BJ (cell line): ENCODE measurements around the gene BPGM. TPM values are rescaled to one million over a fixed set of nuclear protein-coding genes. Genes with fewer than 3 reads are reported as not detected.

Experiments used
- CTCF ChIA-PET: fragments of 350-600 bp; formaldehyde crosslinking; extraction: SDS; loops from one replicate; lab custom pipeline; 2021; ENCODE audit warnings: antibody characterized with exemption, inconsistent platforms; lab: Yijun Ruan, JAX
- POLR2A ChIA-PET: fragments of 300-600 bp; sonication (Branson Sonifier 250); formaldehyde crosslinking; extraction: SDS; loops from one replicate; lab custom pipeline; 2021; ENCODE audit warnings: antibody characterized with exemption; lab: Charles Lee
- DNase-seq: peaks from one replicate; pipeline ENCODE4 v3.0.0-alpha.2; 2011; ENCODE audit warnings: low read depth
- H3K27me3 ChIP-seq: 2 replicates; pipeline ENCODE4 v1.6.0; 2011; ENCODE audit warnings: low read length; ENCODE audit not compliant: control insufficient read depth, insufficient read depth
- H3K36me3 ChIP-seq: 2 replicates; pipeline ENCODE4 v1.5.1; 2011; ENCODE audit warnings: low read length; ENCODE audit not compliant: control insufficient read depth, insufficient read depth
- H3K4me3 ChIP-seq: 2 replicates; pipeline ENCODE4 v1.5.1; 2011; ENCODE audit warnings: low read depth, mild to moderate bottlenecking, control low read depth, low read length
- CTCF ChIP-seq: IDR thresholded peaks from 2 replicates; pipeline ENCODE4 v1.5.1; 2011; ENCODE audit warnings: low read depth, mild to moderate bottlenecking, control low read depth, inconsistent platforms, low read length, moderate library complexity; ENCODE audit not compliant: insufficient read depth
- polyA plus RNA-seq: library from polyadenylated mRNA; depleted of rRNA; stranded (reverse); fragments of >200 nt; gene quantifications from 2 replicates; pipeline ENCODE4 v1.2.3, GENCODE V29; 2011

Gene BPGM
- polyA plus RNA-seq, 1 experiment = 14.1 TPM

- DNase-seq = no peak
- Histone ChIP-seq H3K27me3 (no peaks in the 10 kb centered on the region), H3K4me3 (no peak overlapping the region), H3K36me3 (no peaks in the 10 kb centered on the region)
- CTCF ChIA-PET = interaction anchor here (0.9 to 2.6 kb wide), 5 partner anchors 16 to 61 kb away, joined by 3 to 9 read pairs (median 3); no protein-coding TSS in a partner anchor
- no peak for TF ChIP-seq CTCF
- POLR2A ChIA-PET = interaction anchor here (0.6 kb wide), 1 partner anchor 73 kb away, joined by 13 read pairs; no protein-coding TSS in a partner anchor
These were observed 59.1 kb downstream of the BPGM start for GRCh38 chr7:134705716-134706115.

- POLR2A ChIA-PET = no interaction called here
- Histone ChIP-seq H3K4me3 (no peak overlapping the region), H3K36me3 (no peaks in the 10 kb centered on the region), H3K27me3 (no peaks in the 10 kb centered on the region)
- no peak for DNase-seq
- no peak for TF ChIP-seq CTCF
- CTCF ChIA-PET = interaction anchor here (0.9 to 2.6 kb wide), 5 partner anchors 16 to 60 kb away, joined by 3 to 9 read pairs (median 3); no protein-coding TSS in a partner anchor
These were observed 59.8 kb downstream of the BPGM start for GRCh38 chr7:134706468-134706867.

GRCh38 chr7:134707663-134708378 is 61.2 kb downstream of the BPGM start:
- no peak for TF ChIP-seq CTCF
- ChIA-PET CTCF (no interaction called here), POLR2A (no interaction called here)
- no peaks in the 10 kb centered on the region for H3K27me3 ChIP-seq
- no peaks in the 10 kb centered on the region for H3K36me3 ChIP-seq
- no peak for DNase-seq
- H3K4me3 ChIP-seq = no peak overlapping the region

GRCh38 chr7:134708692-134709091 is 62.0 kb downstream of the BPGM start:
- ChIA-PET CTCF (interaction anchor here (1.1 kb wide), 1 partner anchor 14 kb away, joined by 4 read pairs; no protein-coding TSS in a partner anchor), POLR2A (interaction anchor here (1.4 kb wide), 1 partner anchor 17 kb away, joined by 5 read pairs; no protein-coding TSS in a partner anchor)
- TF ChIP-seq CTCF = no peak
- no peaks in the 10 kb centered on the region for H3K27me3 ChIP-seq
- no peaks in the 10 kb centered on the region for H3K36me3 ChIP-seq
- no peak overlapping the region for H3K4me3 ChIP-seq
- no peak for DNase-seq

GRCh38 chr7:134709197-134709596 is 62.5 kb downstream of the BPGM start:
- ChIA-PET POLR2A (interaction anchor here (1.4 kb wide), 1 partner anchor 17 kb away, joined by 5 read pairs; no protein-coding TSS in a partner anchor), CTCF (interaction anchor here (1.1 kb wide), 1 partner anchor 13 kb away, joined by 4 read pairs; no protein-coding TSS in a partner anchor)
- TF ChIP-seq CTCF = no peak
- H3K36me3 ChIP-seq = no peaks in the 10 kb centered on the region
- H3K4me3 ChIP-seq = no peak overlapping the region
- DNase-seq = no peak
- H3K27me3 ChIP-seq = no peaks in the 10 kb centered on the region
